PC-3 (cell line): Measurements from ENCODE around the gene ENHO. TPM values are rescaled to one million over a fixed set of nuclear protein-coding genes. Genes with fewer than 3 reads are reported as not detected.
A peak's percentile ranks its signal among the peaks of the same experiment; 100 is the strongest.

ENCODE experiments used
- ATAC-seq: fragments of 200-7000 bp; cut with Tn5 transposase; 2 replicates; pipeline ENCODE4 v1.9.1; 2020; ENCODE audit warnings: mild to moderate bottlenecking, moderate library complexity
- BruUV-seq: library from RNA; stranded (reverse); fragments of 400-500 nt; replicated peaks from 2 replicates; lab custom pipeline; 2021; lab: Mats Ljungman, UMichigan
- CTCF ChIA-PET: fragments of 300-600 bp; sonication (Branson Sonifier 250); formaldehyde crosslinking; loops from one replicate; lab custom pipeline; 2022; ENCODE audit warnings: antibody characterized with exemption; lab: Charles Lee
- POLR2A ChIA-PET: fragments of 300-600 bp; sonication (Branson Sonifier 250); formaldehyde crosslinking; loops from one replicate; lab custom pipeline; 2022; ENCODE audit warnings: antibody characterized with exemption; ENCODE audit not compliant: unreplicated experiment; lab: Charles Lee
- DNase-seq: peaks from one replicate; pipeline ENCODE4 v3.0.0-alpha.2; 2015
- H2AFZ ChIP-seq: fragments of 300-600 bp; sonication (generic); 2 replicates; pipeline ENCODE4 v1.6.0; 2016; ENCODE audit warnings: antibody characterized with exemption, low read length
- H3F3A ChIP-seq: fragments of 300-600 bp; sonication (generic); one replicate; pipeline ENCODE4 v1.6.0; 2017; ENCODE audit warnings: antibody characterized with exemption, low read length, control low read depth, mild to moderate bottlenecking; ENCODE audit not compliant: unreplicated experiment
- H3K27ac ChIP-seq: fragments of 300-600 bp; sonication (generic); 2 replicates; pipeline ENCODE4 v1.5.1; 2016; ENCODE audit warnings: mild to moderate bottlenecking, low read length
- H3K27me3 ChIP-seq: fragments of 300-600 bp; sonication (generic); 2 replicates; pipeline ENCODE4 v1.6.1; 2016; ENCODE audit warnings: low read length, mixed read lengths
- H3K36me3 ChIP-seq: fragments of 300-600 bp; sonication (generic); 2 replicates; pipeline ENCODE4 v1.6.1; 2016; ENCODE audit warnings: low read depth, mixed run types, low read length, mixed read lengths
- H3K4me1 ChIP-seq: fragments of 300-600 bp; sonication (generic); 2 replicates; pipeline ENCODE4 v1.5.1; 2016; ENCODE audit warnings: low read length; ENCODE audit not compliant: insufficient read depth
- H3K4me2 ChIP-seq: fragments of 300-600 bp; sonication (generic); 2 replicates; pipeline ENCODE4 v1.6.0; 2016; ENCODE audit warnings: low read length
- H3K4me3 ChIP-seq: fragments of 300-600 bp; sonication (generic); 2 replicates; pipeline ENCODE4 v1.5.1; 2016; ENCODE audit warnings: mild to moderate bottlenecking, low read length, mixed read lengths
- H3K79me2 ChIP-seq: fragments of 300-600 bp; sonication (generic); 2 replicates; pipeline ENCODE4 v1.6.1; 2017; ENCODE audit warnings: low read length, mixed read lengths
- H3K9ac ChIP-seq: fragments of 300-600 bp; sonication (generic); 2 replicates; pipeline ENCODE4 v1.6.0; 2016; ENCODE audit warnings: mild to moderate bottlenecking, low read length
- H3K9me2 ChIP-seq: fragments of 300-600 bp; sonication (generic); replicated peaks from 2 replicates; pipeline ENCODE4 v1.6.1; 2016; ENCODE audit warnings: mixed run types, low read length, mixed read lengths
- H3K9me3 ChIP-seq: fragments of 300-600 bp; sonication (generic); 2 replicates; pipeline ENCODE4 v1.6.1; 2016; ENCODE audit warnings: low read length, mixed read lengths
- H4K20me1 ChIP-seq: fragments of 300-600 bp; sonication (generic); 2 replicates; pipeline ENCODE4 v1.6.1; 2016; ENCODE audit warnings: low read length, mixed read lengths
- EZH2 ChIP-seq: fragments of 300-600 bp; sonication (generic); IDR thresholded peaks from one replicate; pipeline ENCODE4 v1.6.1; 2017; ENCODE audit warnings: antibody characterized with exemption, mild to moderate bottlenecking, low read length; ENCODE audit not compliant: unreplicated experiment
- EZH2phosphoT487 ChIP-seq: fragments of 300-600 bp; sonication (generic); IDR thresholded peaks from 2 replicates; pipeline ENCODE4 v1.6.1; 2018; ENCODE audit warnings: mild to moderate bottlenecking, antibody characterized with exemption, low read length, borderline replicate concordance
- intact Hi-C: fragments of 100-400 bp; cut with micrococcal nuclease; formaldehyde crosslinking; loops from 2 replicates; pipeline ENCODE4 v1.9.0; 2023
- total RNA-seq: library from RNA; depleted of rRNA; stranded (reverse); fragments of >200 nt; gene quantifications from 2 replicates; pipeline ENCODE4 v1.2.3, GENCODE V29; 2014
- TF ChIP-seq, protein P1 (sequence below): fragments of 300-600 bp; sonication (generic); conservative IDR thresholded peaks from 2 replicates; pipeline ENCODE4 v1.5.1; 2017; ENCODE audit warnings: antibody characterized with exemption, low read depth, mild to moderate bottlenecking, low read length

Gene ENHO
- total RNA-seq, 1 experiment from 2014 or later: 1.3 TPM

DNA sequence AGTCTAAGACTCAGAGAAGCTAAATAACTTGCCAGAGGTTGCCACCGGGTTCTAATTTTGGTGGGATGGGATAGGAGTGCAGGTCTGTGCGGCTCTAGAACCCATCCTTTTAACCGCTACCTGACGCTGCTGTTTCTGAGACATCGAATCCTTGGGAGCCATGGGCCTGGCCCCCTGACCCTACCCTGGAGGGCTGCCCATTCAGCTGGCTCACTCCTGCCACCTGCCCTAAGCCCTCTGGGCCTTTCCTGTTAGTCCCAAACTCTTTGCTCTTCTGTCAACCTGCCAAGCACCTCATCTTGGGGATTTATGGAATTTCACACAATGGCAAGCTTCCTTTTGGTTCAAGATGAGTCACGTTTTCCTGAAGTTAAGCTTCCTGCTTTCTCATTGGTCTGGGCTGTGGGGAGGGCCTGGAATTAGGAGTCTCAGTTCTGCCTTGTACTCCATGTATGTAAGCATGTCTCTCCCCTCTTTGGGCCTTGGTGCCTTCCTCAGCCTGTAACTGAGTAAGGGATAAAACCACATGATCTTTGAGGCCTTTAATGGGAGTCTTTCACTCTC is 26.6 kb downstream of the ENHO start:
- peak; percentile 22 for DNase-seq

DNA sequence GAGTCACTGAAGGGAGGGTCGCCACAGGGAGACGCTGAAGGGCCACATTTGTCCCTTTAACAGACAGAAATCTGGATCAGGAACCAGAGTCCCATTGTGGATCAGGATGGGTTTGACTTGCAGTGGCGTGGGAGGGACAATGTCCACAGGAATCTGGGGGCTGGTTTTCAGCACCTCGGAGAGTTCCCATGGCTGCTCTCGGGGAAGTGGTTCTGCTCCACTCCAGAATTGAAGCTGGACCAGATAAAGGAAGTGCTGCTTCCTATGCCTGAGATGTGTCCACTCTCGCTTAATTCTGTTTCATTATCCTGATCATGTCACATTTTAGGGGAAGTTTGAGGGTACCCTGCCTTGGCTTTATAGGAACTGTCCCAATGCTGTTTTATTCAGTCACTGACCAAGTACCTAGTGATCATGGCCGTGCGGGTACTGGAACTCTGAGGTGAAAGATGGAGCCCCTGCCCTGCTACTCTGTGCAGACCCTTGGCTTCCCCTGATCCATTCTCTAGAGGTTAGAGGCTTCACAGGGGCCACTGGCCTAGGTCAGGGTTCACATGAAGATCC is 28.7 kb downstream of the ENHO start:
- Histone ChIP-seq H3K9me3 (no peaks in the 10 kb centered on the region), H3K27ac (no peak overlapping the region), H3K4me3 (no peak overlapping the region), H3K79me2 (no peaks in the 10 kb centered on the region), H4K20me1 (no peaks in the 10 kb centered on the region), H3K4me1 (no peaks in the 10 kb centered on the region), H3K36me3 (no peaks in the 10 kb centered on the region), H3K9me2 (no peaks in the 10 kb centered on the region), H3K27me3 (no peaks in the 10 kb centered on the region), H2AFZ (no peak overlapping the region), H3K4me2 (no peak overlapping the region), H3F3A (no peaks in the 10 kb centered on the region), H3K9ac (no peak overlapping the region)
- BruUV-seq: no TSS peak
- TF ChIP-seq EZH2: no peak
- TF ChIP-seq, protein P1, sequence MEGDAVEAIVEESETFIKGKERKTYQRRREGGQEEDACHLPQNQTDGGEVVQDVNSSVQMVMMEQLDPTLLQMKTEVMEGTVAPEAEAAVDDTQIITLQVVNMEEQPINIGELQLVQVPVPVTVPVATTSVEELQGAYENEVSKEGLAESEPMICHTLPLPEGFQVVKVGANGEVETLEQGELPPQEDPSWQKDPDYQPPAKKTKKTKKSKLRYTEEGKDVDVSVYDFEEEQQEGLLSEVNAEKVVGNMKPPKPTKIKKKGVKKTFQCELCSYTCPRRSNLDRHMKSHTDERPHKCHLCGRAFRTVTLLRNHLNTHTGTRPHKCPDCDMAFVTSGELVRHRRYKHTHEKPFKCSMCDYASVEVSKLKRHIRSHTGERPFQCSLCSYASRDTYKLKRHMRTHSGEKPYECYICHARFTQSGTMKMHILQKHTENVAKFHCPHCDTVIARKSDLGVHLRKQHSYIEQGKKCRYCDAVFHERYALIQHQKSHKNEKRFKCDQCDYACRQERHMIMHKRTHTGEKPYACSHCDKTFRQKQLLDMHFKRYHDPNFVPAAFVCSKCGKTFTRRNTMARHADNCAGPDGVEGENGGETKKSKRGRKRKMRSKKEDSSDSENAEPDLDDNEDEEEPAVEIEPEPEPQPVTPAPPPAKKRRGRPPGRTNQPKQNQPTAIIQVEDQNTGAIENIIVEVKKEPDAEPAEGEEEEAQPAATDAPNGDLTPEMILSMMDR: no peak
- TF ChIP-seq EZH2phosphoT487: no peak
- CTCF ChIA-PET: no interaction called here
- POLR2A ChIA-PET: no interaction called here
- intact Hi-C loops: no loop called here
- DNase-seq: peak; percentile 34
- no peak; the same call in 1 of the 2 replicates for ATAC-seq

More for the DNA sequence above, 26.6 kb downstream of the ENHO start:
- Histone ChIP-seq H3K4me1 (no peaks in the 10 kb centered on the region; the same call in 1 of the 2 replicates), H3K9ac (no peak overlapping the region), H4K20me1 (no peaks in the 10 kb centered on the region), H3K27me3 (no peaks in the 10 kb centered on the region), H3K4me2 (no peak overlapping the region), H3K27ac (no peak overlapping the region), H3F3A (no peaks in the 10 kb centered on the region), H3K79me2 (no peaks in the 10 kb centered on the region), H2AFZ (no peak overlapping the region), H3K36me3 (no peaks in the 10 kb centered on the region), H3K9me3 (no peaks in the 10 kb centered on the region), H3K4me3 (no peak overlapping the region), H3K9me2 (no peaks in the 10 kb centered on the region)
- no peak for ATAC-seq
- POLR2A ChIA-PET: no interaction called here
- intact Hi-C loops: no loop called here
- no TSS peak for BruUV-seq
- CTCF ChIA-PET: interaction anchor here (0.6 kb wide), 1 partner anchor 243 kb away, joined by 3 read pairs; no protein-coding TSS in a partner anchor
- TF ChIP-seq, protein P1: no peak
- TF ChIP-seq EZH2phosphoT487 (no peak), EZH2 (no peak)

DNA sequence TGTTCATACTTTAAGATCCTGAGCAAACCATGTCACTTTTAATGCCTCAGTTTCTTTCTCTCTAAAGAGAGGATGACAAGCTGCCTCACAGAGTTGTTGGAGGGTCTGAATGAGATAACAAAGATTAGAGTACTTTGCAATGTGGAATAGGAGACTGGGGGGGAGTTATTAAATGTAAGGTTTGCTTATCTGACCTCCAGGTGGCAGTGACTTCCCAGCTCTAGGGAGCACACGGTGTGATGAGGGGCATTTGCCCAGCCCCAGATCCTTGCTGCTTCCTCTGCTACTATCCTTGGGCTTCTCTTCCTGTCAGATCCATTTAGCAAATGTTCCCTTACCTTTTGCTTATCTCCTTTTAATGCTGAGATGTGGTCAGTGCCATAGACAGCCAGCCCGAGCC is 30.7 kb downstream of the ENHO start:
- no peaks in the 10 kb centered on the region for H3K9me2 ChIP-seq
- H2AFZ ChIP-seq: no peak overlapping the region
- ATAC-seq (no peak), DNase-seq (no peak)
- H3K4me3 ChIP-seq: no peak overlapping the region
- TF ChIP-seq, protein P1: peak; percentile 37; the same call in 1 of the 2 replicates
- TF ChIP-seq EZH2phosphoT487: no peak
- no peaks in the 10 kb centered on the region for H3F3A ChIP-seq
- no peak overlapping the region for H3K9ac ChIP-seq
- H3K36me3 ChIP-seq: no peaks in the 10 kb centered on the region
- ChIA-PET CTCF (no interaction called here), POLR2A (no interaction called here)
- H3K4me1 ChIP-seq: no peaks in the 10 kb centered on the region
- H3K9me3 ChIP-seq: no peaks in the 10 kb centered on the region
- no peak overlapping the region for H3K4me2 ChIP-seq
- BruUV-seq: no TSS peak
- intact Hi-C loops: no loop called here
- H3K79me2 ChIP-seq: no peaks in the 10 kb centered on the region
- peaks cover 12% of the 10 kb centered on the region for H3K27me3 ChIP-seq
- H3K27ac ChIP-seq: no peak overlapping the region
- no peaks in the 10 kb centered on the region for H4K20me1 ChIP-seq
